ENCODE data around the gene LNX1.

- TF ChIP-seq POLR2AphosphoS5 (IDR thresholded peaks at IDR 0.05; ENCODE audit: low read length): no peak
- no peak for TF ChIP-seq SKIL (IDR thresholded peaks at IDR 0.05; ENCODE audit: low read depth, poor library complexity, severe bottlenecking)
- no peak for TF ChIP-seq RFX5 (IDR thresholded peaks at IDR 0.05; ENCODE audit: low read depth, low read length)
- no peak for TF ChIP-seq TAF1 (IDR thresholded peaks at IDR 0.05; ENCODE audit: borderline replicate concordance, low read depth, low read length)
- TF ChIP-seq, protein P1, sequence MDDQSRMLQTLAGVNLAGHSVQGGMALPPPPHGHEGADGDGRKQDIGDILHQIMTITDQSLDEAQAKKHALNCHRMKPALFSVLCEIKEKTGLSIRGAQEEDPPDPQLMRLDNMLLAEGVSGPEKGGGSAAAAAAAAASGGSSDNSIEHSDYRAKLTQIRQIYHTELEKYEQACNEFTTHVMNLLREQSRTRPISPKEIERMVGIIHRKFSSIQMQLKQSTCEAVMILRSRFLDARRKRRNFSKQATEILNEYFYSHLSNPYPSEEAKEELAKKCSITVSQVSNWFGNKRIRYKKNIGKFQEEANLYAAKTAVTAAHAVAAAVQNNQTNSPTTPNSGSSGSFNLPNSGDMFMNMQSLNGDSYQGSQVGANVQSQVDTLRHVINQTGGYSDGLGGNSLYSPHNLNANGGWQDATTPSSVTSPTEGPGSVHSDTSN (IDR thresholded peaks at IDR 0.05; ENCODE audit: insufficient replicate concordance, low read depth, low read length): no peak
- TF ChIP-seq CTCF (IDR thresholded peaks at IDR 0.05 in 2 of 3, conservative IDR thresholded peaks at IDR 0.05 in 1 of 3; ENCODE audit: control insufficient read depth in 2 of 3, extremely low read depth in 1 of 3, insufficient read depth in 1 of 3, low read depth in 3 of 3, low read length in 3 of 3): no peak
- no peak for TF ChIP-seq SP1 (IDR thresholded peaks at IDR 0.05; ENCODE audit: low read depth, low read length)
- TF ChIP-seq CREB1 (IDR thresholded peaks at IDR 0.05; ENCODE audit: low read depth): no peak
- TF ChIP-seq, protein P2, sequence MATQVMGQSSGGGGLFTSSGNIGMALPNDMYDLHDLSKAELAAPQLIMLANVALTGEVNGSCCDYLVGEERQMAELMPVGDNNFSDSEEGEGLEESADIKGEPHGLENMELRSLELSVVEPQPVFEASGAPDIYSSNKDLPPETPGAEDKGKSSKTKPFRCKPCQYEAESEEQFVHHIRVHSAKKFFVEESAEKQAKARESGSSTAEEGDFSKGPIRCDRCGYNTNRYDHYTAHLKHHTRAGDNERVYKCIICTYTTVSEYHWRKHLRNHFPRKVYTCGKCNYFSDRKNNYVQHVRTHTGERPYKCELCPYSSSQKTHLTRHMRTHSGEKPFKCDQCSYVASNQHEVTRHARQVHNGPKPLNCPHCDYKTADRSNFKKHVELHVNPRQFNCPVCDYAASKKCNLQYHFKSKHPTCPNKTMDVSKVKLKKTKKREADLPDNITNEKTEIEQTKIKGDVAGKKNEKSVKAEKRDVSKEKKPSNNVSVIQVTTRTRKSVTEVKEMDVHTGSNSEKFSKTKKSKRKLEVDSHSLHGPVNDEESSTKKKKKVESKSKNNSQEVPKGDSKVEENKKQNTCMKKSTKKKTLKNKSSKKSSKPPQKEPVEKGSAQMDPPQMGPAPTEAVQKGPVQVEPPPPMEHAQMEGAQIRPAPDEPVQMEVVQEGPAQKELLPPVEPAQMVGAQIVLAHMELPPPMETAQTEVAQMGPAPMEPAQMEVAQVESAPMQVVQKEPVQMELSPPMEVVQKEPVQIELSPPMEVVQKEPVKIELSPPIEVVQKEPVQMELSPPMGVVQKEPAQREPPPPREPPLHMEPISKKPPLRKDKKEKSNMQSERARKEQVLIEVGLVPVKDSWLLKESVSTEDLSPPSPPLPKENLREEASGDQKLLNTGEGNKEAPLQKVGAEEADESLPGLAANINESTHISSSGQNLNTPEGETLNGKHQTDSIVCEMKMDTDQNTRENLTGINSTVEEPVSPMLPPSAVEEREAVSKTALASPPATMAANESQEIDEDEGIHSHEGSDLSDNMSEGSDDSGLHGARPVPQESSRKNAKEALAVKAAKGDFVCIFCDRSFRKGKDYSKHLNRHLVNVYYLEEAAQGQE (IDR thresholded peaks at IDR 0.05; ENCODE audit: low read depth, low read length): no peak
- no peak for TF ChIP-seq KAT2A (conservative IDR thresholded peaks at IDR 0.05; ENCODE audit: control insufficient read depth, low read depth, low read length)
- TF ChIP-seq RAD51 (IDR thresholded peaks at IDR 0.05): no peak
- TF ChIP-seq ATF7 (IDR thresholded peaks at IDR 0.05; ENCODE audit: low read depth): no peak
- no peak for TF ChIP-seq ELK1 (IDR thresholded peaks at IDR 0.05; ENCODE audit: low read depth, low read length)
Measured at GRCh38 chr4:53483250-53483649, 108.0 kb downstream of the LNX1 start.

All from GM12878 (cell line).